Stimulated activated CD4-positive, alpha-beta T cell treated with anti-CD3 and anti-CD28 coated beads, Interleukin-2, amount 100 ng/mL, for 4 hours (primary cell): ENCODE measurements around the gene SLC29A3.
"Not testable (repeated sequence)": the region's sequence is repeated elsewhere in the genome, so short reads cannot be mapped to it uniquely, and the experiment has no call there.

Experiments
- DNase-seq: peaks from one replicate; pipeline ENCODE4 v3.0.0-alpha.2; 2020; ENCODE audit warnings: low read depth

Gene SLC29A3

DNA sequence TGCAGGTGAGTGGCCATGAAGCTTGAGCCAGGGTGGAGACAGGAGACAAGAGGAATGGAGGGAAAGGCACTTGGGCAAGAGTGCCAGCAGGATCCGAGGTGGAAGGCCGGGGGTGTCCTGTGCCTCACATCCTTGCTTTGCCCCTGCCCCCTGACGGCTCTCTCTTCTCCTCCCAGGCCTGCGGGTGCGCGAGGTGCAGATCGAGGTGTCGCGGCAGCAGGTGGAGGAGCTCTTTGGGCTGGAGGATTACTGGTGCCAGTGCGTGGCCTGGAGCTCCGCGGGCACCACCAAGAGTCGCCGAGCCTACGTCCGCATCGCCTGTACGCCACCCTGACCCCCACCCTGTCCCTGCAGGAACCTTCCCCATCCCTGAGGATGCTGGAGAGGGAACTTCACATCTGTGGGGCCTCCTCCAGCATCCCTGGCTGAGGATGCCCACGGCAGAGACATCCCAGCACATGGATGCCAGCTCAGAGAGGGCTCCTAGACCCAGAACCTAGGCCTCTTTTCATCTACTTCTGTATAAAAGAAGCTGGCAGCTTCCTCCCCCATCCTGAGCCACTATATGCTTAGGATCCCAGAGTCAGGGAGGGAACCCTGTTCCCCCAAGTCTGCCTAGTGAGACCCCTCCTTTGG is 34.4 kb upstream of the SLC29A3 start:
- no peak for DNase-seq

DNA sequence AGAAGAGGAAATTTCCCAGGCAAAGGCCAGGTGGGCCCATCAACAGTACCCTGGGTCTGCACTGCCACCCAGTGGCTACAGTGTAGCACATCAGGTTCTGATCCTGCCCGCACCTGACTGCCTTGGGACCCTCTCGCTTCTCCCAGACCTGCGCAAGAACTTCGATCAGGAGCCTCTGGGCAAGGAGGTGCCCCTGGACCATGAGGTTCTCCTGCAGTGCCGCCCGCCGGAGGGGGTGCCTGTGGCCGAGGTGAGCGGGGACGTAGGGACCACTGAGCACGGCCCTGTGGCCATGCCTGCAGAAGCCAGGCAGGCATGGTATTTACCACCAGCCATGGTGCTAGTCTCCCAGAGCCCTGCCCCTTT is 33.9 kb upstream of the SLC29A3 start:
- no peak for DNase-seq

DNA sequence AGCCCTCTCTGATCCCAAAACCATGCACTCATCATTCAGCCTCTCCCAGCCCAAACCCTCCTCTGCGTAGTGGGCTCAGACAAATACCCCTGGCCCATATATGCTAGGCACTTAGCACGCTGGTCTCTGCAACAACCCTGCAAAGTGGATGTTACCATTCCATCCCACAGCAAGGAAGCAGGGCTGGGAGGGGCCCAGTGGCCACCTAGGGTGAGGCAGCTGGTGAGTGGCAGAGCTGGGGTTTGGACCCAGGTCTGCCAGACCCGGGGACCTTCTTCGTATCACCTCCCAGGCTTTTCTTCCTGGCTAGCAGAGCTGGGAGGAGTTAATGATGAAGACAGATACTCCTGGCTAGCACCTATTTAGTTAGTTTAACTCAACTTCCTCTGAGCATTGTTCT is 33.1 kb upstream of the SLC29A3 start:
- no peak for DNase-seq

DNA sequence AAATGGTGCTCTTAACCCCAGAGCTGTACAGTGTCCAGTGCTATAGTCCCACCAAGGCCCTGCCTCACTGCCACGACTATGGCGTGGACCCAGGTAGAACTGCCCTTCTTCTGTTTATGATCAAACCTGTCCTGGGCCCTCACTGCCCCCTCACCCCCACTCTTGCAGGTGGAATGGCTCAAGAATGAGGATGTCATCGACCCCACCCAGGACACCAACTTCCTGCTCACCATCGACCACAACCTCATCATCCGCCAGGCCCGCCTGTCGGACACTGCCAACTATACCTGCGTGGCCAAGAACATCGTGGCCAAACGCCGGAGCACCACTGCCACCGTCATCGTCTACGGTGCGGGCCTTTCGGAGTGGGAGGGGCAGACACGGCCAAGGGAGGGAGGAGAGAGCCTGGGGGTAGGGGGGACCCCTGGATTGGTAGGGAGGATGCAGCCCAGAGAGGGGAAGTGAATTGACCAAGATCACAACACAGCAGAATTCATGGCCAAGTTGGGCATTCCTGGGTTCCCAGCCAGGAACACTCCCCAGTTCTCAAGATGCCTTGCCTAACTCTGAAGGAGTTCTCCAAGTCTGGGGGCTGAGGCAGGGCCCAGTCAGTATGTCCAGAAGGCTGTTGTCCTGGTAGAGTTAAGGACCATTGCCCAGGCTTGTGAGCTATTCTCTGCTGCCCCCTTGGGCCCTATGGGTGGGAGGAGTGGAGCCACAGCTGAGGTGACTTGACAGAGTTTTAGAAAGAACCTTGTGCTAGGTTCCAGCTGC is 32.4 kb upstream of the SLC29A3 start:
- no peak for DNase-seq

DNA sequence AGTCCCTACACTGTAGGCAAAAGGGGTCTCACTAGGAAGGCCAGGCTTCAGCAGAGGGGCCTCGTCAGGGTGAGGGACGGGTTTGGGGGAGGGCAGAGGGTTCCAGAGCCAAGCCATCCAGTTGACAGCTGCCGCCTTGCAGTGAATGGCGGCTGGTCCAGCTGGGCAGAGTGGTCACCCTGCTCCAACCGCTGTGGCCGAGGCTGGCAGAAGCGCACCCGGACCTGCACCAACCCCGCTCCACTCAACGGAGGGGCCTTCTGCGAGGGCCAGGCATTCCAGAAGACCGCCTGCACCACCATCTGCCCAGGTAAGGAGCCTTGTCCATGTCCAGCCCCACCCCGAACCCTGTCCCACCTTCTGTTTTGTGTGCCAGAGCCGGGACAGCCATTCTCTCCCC is 31.6 kb upstream of the SLC29A3 start:
- DNase-seq: no peak

DNA sequence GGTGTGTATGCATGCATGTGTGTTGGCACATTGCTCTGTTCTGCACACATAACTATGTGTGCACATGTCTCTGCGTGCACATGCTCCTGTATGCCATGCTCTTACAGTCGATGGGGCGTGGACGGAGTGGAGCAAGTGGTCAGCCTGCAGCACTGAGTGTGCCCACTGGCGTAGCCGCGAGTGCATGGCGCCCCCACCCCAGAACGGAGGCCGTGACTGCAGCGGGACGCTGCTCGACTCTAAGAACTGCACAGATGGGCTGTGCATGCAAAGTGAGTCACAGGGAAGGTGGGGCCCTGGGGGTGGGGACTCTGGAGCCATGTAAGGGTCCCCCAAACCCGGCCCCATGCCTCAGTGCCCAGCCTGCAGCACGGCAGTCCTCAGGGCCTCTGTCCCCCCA is 30.6 kb upstream of the SLC29A3 start:
- no peak for DNase-seq

DNA sequence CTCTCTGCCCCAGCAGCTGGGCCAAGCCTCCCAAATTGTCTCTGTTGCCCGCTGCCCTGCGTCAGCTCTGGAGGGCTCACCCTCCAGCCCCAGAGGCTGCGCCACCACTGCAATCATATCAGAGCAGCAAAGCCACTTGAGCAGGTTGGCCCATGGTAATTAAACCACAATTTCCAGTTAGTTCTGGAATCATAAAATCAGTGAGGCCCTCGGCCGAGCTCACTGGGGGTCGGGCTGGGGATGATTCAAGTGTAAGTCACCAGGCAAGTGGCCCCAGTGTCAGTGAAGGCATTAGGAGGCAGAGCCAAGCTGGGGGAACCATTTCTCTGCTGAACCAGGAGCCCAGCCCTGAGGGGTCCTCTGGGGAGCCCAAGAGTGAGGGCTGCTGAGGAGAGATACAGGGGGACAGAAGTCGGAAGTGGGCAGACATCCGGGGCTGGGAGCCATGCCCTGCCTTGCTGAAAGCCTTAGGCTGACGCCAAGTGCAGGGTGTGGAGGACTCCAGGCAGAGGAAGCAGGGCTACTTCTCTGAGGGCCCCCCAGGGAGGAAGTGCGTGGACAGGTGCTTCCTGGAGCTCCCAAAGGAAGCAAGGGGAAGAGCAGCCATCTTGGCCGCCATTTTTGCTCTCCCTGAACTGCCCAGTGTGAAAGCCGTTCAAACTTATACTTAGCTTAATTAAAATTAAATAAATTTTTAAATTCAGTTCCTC is 29.5 kb upstream of the SLC29A3 start:
- no peak for DNase-seq

DNA sequence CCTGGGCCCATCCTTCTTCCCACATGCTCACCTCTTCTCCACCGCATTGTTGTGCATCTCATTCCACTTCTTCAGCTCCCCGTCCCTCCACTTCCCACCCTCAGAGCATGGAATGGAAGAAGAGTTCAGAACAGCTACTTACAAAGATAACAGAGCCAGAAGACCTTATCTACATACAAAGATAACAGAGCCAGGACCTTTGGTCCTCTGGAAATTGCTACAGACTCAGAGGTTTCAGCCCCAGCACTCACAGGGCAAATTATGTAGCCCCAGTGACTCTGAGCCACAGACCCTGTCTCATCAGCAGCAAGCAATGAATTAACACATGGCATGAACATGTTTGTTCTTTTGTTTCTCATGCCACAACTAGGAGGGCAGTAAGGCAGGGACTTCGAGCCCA is 28.7 kb upstream of the SLC29A3 start:
- no peak for DNase-seq

DNA sequence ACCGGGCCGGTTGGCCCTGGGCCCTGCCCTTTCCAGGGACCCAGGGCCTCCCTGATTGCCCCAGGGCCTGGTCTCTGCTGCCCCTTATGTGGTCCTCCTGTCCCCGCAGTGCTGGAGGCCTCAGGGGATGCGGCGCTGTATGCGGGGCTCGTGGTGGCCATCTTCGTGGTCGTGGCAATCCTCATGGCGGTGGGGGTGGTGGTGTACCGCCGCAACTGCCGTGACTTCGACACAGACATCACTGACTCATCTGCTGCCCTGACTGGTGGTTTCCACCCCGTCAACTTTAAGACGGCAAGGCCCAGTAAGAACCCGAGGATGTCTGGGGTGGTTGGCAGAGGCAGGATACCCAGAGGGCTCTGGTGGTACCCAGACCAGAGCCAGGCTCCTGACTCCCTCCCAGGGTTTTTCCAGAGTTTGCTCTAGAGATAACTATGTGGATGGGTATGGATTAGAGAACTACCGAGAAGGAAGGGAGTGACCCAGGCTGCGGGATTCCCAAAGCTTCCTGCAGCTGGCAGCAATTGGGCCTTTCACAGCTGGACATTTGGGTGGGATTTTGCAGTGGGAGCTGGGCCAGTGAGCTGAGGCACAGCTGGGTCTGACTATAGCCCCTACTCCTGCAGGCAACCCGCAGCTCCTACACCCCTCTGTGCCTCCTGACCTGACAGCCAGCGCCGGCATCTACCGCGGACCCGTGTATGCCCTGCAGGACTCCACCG is 28.1 kb upstream of the SLC29A3 start:
- DNase-seq: no peak

DNA sequence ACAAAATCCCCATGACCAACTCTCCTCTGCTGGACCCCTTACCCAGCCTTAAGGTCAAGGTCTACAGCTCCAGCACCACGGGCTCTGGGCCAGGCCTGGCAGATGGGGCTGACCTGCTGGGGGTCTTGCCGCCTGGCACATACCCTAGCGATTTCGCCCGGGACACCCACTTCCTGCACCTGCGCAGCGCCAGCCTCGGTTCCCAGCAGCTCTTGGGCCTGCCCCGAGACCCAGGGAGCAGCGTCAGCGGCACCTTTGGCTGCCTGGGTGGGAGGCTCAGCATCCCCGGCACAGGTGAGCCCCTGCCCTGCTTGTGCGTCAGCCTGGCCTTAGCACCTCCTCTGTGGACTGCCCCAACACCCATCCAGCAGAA is 27.5 kb upstream of the SLC29A3 start:
- DNase-seq: no peak

DNA sequence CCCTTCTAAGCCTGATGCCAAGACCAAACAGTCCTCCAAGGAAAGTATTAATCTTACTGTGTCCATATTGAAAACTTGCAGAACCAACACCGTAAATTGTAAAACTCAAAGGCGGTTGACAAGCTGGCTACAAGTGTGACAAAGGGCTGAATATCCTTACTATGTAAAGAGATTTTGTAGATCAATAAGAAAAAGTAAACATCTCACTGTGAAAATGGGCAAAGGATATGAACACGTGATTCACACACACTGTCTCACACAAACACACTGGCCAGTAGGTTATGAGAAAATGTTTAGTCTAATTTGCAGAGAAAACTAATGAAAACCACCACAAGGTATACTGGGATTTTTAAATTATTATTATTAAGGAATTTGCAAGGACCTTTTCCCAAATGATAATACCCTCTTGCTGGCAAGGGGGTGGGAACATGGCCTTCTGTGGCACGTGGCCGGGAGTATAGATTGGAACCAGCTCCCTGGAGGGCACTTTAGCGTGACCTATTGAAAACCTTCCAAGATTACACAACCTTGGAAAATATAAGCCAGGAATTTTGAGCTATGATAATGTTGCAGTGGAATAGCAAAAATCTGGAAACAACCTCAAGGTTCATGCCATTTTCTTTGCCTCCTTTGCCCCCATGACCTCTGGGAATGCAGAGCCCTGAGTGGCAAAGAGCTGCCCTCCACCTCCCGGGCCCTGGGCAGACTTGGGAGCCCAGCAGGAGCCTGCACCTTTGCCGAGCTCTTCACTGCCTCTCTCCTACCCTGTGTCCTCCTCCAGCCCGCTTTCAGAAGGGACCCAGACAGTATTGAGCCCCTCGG is 26.2 kb upstream of the SLC29A3 start:
- no peak for DNase-seq

DNA sequence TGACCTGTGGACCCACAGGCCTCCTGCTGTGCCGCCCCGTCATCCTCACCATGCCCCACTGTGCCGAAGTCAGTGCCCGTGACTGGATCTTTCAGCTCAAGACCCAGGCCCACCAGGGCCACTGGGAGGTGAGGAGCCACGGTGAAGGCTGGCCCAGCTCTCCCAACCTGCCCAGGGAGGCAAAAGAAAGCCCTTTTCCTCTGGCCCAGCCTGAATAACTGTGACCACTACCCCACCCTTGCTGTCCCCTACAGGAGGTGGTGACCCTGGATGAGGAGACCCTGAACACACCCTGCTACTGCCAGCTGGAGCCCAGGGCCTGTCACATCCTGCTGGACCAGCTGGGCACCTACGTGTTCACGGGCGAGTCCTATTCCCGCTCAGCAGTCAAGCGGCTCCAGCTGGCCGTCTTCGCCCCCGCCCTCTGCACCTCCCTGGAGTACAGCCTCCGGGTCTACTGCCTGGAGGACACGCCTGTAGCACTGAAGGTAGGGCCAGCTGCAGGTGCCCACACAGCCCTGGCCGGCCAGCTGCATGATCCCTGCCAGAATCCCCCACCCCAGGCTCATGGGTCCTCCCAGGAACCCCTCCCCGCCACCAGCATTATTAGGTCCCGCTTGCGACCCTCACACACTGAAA is 25.5 kb upstream of the SLC29A3 start:
- DNase-seq: no peak

DNA sequence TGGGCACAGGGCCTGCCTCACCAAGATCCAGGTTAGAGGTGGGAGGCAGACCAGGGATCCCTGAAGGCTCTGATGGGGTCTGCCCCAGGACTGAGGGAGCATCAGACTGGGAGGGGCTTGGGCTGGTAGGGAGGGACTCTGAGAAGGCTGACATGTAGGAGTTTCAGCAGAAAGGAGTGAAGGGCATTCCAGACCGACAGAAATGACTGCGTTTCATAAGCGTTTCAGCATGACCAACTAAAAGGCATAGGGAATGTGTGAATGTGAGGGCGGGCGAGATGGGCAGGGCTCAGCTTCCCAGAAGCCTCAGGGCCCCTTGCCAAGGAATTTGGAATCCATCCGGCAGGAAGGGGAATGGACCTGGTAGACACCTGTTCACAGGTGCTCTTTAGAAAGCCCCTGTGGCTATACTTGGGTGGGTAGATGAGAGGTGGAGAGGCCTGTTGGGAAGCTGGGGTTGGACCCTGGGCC is 24.9 kb upstream of the SLC29A3 start:
- DNase-seq: no peak

DNA sequence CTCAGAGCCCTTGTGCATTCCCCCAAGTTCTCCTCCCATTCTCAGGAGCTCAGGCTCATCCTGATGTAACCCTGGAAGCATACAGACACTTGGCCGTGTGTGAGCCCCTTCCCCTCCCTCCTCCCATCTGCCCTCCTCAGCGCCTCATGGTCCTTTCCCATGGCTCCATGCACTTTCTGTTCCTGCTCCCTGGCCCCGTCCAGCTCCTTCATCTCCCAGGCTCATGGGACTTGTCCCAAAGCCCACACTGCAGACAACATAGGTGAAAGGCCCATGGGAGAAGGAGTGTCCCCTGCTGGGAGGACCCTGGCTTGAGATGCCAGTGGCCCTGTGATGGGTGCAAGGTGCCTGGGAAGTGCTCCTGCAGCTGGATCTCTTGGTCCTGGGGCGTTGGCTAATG is 24.2 kb upstream of the SLC29A3 start:
- DNase-seq: no peak

DNA sequence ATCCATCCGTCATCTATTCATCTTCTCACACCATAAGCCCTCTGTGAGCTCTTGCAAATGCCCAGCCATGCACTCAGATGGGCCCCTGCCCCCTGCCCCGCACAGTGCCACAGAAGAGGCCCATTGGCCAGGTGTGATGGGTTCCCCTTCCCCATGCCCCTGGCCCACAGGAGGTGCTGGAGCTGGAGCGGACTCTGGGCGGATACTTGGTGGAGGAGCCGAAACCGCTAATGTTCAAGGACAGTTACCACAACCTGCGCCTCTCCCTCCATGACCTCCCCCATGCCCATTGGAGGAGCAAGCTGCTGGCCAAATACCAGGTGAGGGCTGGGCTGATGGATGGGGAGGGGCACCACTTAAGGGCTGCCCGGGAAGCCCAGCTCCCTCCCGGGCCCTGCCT is 23.4 kb upstream of the SLC29A3 start:
- no peak for DNase-seq

DNA sequence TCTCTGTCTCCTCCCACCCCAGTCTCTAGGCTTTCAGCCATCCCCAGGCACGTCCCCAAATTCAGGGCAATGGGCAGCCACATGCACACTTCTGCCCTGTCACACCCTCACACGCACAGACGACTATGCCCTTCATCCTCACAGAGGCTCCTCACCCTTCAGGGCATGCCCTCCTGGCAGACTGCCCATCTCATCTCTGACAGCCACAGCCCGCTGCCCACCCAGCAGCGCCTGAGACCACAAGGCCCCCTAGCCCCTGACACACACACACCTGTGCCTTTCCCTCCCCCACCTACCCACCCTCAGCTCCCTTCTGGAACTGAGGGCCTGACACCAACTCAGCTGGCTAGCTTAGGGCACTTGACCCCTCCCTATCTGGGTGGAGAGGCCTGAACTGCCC is 23.0 kb upstream of the SLC29A3 start:
- DNase-seq: no peak

DNA sequence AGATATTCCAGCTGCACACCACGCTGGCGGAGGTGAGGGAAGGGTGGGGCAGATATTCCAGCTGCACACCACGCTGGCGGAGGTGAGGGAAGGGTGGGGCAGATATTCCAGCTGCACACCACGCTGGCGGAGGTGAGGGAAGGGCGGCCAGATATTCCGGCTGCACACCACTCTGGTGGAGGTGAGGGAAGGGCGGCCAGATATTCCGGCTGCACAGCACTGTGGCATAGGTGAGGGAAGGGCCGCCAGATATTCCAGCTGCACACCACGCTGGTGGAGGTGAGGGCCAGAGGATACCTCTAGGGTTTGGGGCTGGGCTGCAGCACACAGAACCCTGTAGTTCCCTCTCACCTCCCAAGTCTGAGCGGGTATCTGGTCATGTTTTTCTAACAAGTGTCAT is 22.2 kb upstream of the SLC29A3 start:
- DNase-seq: not testable (repeated sequence)

DNA sequence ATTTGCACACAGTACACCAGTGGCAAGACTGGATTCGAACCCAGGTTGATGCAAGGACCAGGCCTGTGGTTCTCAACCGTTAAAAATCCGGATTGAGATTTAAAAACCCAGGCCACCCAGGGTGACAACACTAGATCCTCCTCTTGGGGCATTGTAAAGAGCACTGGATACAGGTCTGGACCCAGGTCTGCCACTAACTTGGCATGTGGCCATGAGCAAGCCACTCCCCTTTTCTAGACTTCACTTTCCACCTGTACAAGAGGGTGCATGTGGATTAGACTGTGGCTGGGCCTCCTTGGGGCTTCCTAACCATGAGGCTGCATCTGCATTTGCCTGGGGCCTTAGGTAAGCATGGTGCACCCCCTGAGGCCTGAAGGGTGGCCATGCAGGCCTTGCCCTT is 21.7 kb upstream of the SLC29A3 start:
- no peak for DNase-seq

DNA sequence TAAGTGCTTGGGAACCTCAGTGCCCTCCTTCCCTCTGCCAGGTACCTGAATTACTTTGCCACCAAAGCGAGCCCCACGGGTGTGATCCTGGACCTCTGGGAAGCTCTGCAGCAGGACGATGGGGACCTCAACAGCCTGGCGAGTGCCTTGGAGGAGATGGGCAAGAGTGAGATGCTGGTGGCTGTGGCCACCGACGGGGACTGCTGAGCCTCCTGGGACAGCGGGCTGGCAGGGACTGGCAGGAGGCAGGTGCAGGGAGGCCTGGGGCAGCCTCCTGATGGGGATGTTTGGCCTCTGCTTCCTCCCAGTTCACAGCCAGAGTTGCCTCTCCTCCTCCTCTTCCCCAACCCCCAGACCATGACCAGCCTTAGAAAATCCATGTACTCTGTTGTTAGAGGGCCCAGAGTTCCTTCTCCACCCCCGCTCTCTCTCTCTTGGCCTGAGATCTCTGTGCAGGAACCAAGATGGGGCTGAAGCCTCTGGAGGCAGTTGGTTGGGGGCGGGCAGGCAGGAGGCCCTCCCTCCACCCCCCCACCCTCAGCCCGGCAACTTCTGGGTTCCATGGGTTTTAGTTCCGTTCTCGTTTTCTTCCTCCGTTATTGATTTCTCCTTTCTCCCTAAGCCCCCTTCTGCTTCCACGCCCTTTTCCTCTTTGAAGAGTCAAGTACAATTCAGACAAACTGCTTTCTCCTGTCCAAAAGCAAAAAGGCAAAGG is 19.8 kb upstream of the SLC29A3 start:
- no peak for DNase-seq

DNA sequence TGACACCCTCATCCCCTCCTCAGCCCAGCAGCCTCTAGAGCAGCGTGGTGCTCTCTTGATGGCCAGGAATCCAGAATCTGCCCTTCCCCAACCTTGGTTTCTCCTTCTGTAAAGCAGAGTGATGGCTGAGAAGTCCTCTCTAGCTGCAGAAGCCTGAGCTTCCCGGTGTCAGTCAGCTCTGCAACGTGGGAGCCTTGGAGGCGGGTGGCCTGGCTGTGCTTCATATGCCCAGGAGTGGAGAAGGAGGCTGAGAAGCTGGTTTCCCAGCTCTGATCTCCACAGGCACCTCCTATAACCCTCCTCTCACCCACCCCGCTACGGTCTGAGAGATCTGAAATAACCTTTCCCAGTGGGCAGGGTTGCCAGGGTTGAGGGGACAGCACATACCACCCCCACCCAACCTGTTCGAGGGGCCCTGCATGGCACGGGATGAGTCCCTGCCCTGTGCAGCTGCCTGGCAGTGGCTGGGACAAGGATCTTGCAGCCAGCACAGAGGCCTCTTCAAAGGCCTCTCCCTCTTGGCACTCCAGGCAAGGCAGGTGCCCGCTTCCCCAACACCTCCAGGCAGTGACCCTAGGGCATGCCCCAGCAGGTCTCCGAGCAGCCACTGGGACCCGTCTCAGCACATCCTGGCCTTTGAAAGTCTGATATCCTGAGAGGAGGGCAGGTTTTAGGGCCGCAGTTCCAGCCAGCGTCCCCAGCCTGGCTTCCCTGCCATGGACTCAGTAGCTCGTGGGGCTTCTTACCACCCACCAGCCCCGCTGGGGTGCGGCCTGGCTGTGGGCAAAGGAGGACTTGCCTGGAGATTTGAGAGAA is 18.3 kb upstream of the SLC29A3 start:
- DNase-seq: no peak
